IMR-90 (cell line): ENCODE measurements around the gene RB1.
"Not testable (repeated sequence)": the region's sequence is repeated elsewhere in the genome, so short reads cannot be mapped to it uniquely, and the experiment has no call there.

Experiments used
- CEBPB ChIP-seq: IDR thresholded peaks from 2 replicates; pipeline ENCODE4 v1.6.1; 2012; ENCODE audit warnings: low read depth, low read length, improper control_type of control experiment
- CHD1 ChIP-seq: IDR thresholded peaks from 2 replicates; pipeline ENCODE4 v1.6.1; 2012; ENCODE audit warnings: low read depth, low read length, improper control_type of control experiment
- FOS ChIP-seq: fragments of 150-350 bp; IDR thresholded peaks from 2 replicates; pipeline ENCODE4 v1.6.1; 2016; ENCODE audit warnings: low read depth, low read length
- MAFK ChIP-seq: IDR thresholded peaks from 2 replicates; pipeline ENCODE4 v1.6.1; 2012; ENCODE audit warnings: low read depth, low read length, improper control_type of control experiment
- MAZ ChIP-seq: IDR thresholded peaks from 2 replicates; pipeline ENCODE4 v1.6.1; 2012; ENCODE audit warnings: low read depth, mild to moderate bottlenecking, low read length, improper control_type of control experiment, moderate library complexity, borderline replicate concordance
- MXI1 ChIP-seq: IDR thresholded peaks from 2 replicates; pipeline ENCODE4 v1.6.1; 2012; ENCODE audit warnings: low read depth, mild to moderate bottlenecking, low read length, moderate library complexity, borderline replicate concordance
- POLR2A ChIP-seq: IDR thresholded peaks from 2 replicates; pipeline ENCODE4 v1.6.1; 2012; ENCODE audit warnings: mild to moderate bottlenecking, low read depth, low read length
- RAD21 ChIP-seq: IDR thresholded peaks from 2 replicates; pipeline ENCODE4 v1.6.1; 2012; ENCODE audit warnings: low read length, improper control_type of control experiment
- RCOR1 ChIP-seq: IDR thresholded peaks from 2 replicates; pipeline ENCODE4 v1.6.1; 2012; ENCODE audit warnings: mild to moderate bottlenecking, low read length, improper control_type of control experiment; ENCODE audit not compliant: insufficient replicate concordance
- RFX5 ChIP-seq: IDR thresholded peaks from 2 replicates; pipeline ENCODE4 v1.8.0; 2012; ENCODE audit warnings: low read depth, mild to moderate bottlenecking, low read length, moderate library complexity
- USF2 ChIP-seq: fragments of 150-350 bp; IDR thresholded peaks from 2 replicates; pipeline ENCODE4 v1.6.1; 2017; ENCODE audit warnings: mild to moderate bottlenecking, antibody characterized with exemption, low read length, low read depth
- TF ChIP-seq, protein P1 (sequence below): conservative IDR thresholded peaks from 2 replicates; pipeline ENCODE4 v1.5.1; 2012; ENCODE audit warnings: mild to moderate bottlenecking, low read depth, low read length, improper control_type of control experiment

DNA sequence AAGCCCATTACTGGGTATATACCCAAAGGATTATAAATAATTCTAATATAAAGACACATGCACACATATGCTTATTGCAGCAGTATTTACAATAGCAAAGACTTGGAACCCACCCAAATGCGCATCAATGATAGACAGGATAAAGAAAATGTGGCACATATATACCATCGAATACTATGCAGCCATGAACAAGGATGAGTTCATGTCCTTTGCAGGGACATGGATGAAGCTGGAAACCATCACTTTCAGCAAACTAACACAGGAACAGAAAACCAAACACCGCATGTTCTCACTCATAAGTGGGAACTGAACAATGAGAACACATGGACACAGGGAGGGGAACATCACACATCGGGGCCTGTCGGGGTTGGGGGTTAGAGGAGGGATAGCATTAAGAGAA lies 118.5 kb downstream of the RB1 start:
- TF ChIP-seq, protein P1, sequence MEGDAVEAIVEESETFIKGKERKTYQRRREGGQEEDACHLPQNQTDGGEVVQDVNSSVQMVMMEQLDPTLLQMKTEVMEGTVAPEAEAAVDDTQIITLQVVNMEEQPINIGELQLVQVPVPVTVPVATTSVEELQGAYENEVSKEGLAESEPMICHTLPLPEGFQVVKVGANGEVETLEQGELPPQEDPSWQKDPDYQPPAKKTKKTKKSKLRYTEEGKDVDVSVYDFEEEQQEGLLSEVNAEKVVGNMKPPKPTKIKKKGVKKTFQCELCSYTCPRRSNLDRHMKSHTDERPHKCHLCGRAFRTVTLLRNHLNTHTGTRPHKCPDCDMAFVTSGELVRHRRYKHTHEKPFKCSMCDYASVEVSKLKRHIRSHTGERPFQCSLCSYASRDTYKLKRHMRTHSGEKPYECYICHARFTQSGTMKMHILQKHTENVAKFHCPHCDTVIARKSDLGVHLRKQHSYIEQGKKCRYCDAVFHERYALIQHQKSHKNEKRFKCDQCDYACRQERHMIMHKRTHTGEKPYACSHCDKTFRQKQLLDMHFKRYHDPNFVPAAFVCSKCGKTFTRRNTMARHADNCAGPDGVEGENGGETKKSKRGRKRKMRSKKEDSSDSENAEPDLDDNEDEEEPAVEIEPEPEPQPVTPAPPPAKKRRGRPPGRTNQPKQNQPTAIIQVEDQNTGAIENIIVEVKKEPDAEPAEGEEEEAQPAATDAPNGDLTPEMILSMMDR: not testable (repeated sequence)
- TF ChIP-seq MXI1, POLR2A, RFX5, MAFK, RAD21, FOS, USF2, CHD1, RCOR1, MAZ, CEBPB: not testable (repeated sequence)
